ENCODE data around the gene AMIGO2.
A peak's percentile ranks its signal among the peaks of the same experiment; 100 is the strongest.

AMIGO2 gene

GRCh38 chr12:47033789-47034555 lies 45.8 kb downstream of the AMIGO2 start:
- peak; percentile 20 for DNase-seq (ENCODE audit: low read depth, low spot score)

GRCh38 chr12:47033081-47033480 lies 46.7 kb downstream of the AMIGO2 start:
- DNase-seq (ENCODE audit: low read depth, low spot score) = no peak

GRCh38 chr12:47032644-47033043 lies 47.1 kb downstream of the AMIGO2 start:
- peak; percentile 70 for DNase-seq (ENCODE audit: low read depth, low spot score)

- no peak for DNase-seq (ENCODE audit: low read depth, low spot score)
These were observed 49.9 kb downstream of the AMIGO2 start for GRCh38 chr12:47029903-47030302.

- no peak for DNase-seq (ENCODE audit: low read depth, low spot score)
These were observed 50.6 kb downstream of the AMIGO2 start for GRCh38 chr12:47028981-47029708.

GRCh38 chr12:47028186-47028585 lies 51.6 kb downstream of the AMIGO2 start:
- no peak for DNase-seq (ENCODE audit: low read depth, low spot score)
